NK-92 treated with Interleukin-12 subunit alpha and Interleukin-12 subunit beta, amount 100 ng/mL, for 24 hours (cell line): ENCODE data around the gene AQP5.

Experiments
- DNase-seq: peaks from one replicate; lab custom pipeline; 2025; lab: John Stamatoyannopoulos, UW

Gene AQP5

DNA sequence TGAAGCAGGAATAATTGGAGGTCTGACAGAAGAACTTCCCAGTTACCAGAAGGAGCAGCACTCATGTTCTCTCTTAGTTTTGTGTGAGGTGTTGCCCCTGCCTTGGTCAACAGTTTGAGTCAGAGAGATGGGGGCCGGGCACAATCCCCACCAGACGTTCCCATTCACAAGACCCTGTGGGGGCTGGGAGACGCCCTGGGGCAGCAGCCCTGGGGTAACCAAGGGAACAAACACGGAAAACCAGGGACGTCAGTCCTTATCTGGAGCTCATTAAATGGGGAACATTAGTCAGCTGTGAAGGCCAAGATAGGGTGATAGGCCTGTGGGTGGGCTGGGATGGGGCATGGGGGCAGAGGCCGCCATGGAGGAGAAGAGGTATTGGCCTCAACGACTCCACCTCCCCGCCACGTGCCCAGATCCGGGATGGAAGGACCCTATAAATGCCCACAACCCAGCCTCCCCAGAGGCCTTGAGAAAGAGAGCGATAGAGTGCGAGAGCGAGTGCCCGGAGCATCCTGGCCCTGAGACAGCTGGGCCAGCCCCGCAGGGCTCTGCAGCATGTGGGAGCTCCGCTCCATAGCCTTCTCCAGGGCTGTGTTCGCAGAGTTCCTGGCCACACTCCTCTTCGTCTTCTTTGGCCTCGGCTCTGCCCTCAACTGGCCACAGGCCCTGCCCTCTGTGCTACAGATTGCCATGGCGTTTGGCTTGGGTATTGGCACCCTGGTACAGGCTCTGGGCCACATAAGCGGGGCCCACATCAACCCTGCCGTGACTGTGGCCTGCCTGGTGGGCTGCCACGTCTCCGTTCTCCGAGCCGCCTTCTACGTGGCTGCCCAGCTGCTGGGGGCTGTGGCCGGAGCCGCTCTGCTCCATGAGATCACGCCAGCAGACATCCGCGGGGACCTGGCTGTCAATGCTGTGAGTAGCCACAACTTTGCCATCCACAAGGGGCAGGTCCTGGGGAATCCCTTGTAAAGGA, 11.1 kb upstream of the AQP5 start, which contains the start of gene AQP2:
Gene AQP2 (plus strand): TSS at position 465 of the 979 bp plus-strand sequence. CDS start 94 bp downstream, at position 559.
- DNase-seq, result no peak

DNA sequence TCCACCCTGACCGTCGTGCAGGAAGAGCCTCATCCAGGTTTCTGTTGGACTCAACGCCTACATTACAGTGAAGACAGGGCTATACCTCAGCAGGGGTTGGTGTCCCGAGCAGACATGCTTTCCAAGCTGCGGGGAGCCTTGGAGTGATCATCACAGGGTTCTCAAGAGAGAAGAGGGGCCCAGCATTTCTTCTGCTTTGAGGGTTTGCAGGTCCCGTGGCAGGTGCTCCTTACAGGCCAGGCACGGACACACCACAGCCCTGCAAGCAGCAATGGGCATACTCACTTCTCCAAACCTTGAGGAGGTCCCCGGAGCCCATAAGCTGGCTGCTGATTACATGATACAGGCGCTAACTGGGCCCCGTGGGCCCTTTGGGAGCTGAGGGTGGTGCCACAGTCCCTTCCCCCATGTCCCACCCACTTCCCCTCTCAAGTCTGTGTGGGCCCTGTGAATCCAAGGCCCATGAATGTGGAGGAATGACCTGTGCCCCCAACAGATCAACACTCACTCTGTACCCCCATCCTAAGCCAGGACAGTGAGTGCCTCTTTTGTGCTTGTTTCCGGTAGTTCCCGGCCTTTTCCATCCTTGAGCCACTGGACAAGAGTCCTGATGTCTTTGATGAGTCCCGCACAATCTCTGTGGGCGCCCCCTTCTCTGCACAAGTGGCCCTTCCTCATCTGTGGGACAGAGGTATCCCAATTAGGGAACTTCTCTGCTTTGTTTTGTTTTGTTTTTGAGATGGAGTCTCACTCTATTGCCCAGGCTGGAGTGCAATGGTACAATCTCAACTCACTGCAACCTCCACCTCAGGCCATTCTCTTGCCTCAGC, 10.0 kb upstream of the AQP5 start:
- DNase-seq, result no peak

GRCh38 chr12:49952391-49953055, 9.1 kb upstream of the AQP5 start:
- no peak for DNase-seq

DNA sequence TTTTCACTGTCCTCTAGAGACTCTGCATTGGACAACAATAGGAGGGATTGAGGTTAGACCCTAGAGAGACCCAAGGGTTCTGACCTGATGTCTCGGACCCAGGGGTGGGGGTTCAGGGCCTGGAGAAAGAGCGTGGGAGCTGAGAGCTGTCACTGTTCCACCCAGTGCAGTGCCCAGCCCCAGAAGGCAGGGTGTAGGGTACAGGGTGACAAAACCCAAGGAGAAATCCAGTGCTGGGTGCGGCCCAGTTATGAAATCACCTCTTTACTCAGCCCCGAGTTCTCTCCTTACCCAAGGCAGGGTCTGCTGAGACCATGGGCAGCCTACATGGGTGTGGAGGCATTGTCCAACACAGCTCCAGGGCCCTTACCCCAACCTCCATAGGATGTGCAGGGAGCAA, 8.5 kb upstream of the AQP5 start:
- DNase-seq, result no peak

- no peak for DNase-seq
Measured at GRCh38 chr12:49953961-49954846, 7.5 kb upstream of the AQP5 start.

DNA sequence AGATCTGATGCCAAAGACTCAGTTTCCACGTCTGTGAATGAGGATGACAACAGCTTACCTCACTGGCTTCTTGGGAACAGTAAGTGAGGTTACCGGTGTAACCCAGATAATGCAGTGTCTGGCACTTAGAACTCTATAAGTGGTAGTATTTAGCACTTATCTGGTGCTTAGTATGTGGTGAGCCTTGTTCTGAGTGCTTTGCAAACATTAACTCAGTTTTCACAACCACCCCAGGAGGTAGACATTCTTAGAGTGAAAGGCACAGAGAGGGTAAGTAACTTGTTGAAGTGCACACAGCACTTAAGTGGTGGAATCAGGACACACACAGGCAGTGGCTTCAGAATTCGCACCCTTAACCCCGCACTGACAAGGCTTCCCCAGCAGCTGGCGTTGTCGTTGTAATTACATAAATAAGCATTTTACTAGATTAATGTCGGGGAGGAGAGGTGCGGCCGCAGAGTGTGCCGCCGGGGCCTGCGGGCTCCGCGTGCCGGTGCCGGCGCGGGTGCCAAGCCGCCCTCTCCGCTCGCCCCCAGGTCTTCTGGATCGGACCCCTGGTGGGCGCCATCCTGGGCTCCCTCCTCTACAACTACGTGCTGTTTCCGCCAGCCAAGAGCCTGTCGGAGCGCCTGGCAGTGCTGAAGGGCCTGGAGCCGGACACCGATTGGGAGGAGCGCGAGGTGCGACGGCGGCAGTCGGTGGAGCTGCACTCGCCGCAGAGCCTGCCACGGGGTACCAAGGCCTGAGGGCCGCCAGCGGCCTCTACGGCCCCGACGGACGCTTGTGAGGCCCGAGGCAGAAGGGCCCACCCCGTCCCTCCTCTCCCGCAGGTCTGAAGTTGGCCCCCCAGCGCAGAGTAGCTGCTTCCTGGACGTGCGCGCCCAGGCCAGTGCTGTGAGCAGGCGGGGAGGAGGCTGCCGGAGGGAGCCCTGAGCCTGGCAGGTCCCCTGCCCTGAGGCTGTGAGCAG, 6.5 kb upstream of the AQP5 start:
- no peak for DNase-seq

DNA sequence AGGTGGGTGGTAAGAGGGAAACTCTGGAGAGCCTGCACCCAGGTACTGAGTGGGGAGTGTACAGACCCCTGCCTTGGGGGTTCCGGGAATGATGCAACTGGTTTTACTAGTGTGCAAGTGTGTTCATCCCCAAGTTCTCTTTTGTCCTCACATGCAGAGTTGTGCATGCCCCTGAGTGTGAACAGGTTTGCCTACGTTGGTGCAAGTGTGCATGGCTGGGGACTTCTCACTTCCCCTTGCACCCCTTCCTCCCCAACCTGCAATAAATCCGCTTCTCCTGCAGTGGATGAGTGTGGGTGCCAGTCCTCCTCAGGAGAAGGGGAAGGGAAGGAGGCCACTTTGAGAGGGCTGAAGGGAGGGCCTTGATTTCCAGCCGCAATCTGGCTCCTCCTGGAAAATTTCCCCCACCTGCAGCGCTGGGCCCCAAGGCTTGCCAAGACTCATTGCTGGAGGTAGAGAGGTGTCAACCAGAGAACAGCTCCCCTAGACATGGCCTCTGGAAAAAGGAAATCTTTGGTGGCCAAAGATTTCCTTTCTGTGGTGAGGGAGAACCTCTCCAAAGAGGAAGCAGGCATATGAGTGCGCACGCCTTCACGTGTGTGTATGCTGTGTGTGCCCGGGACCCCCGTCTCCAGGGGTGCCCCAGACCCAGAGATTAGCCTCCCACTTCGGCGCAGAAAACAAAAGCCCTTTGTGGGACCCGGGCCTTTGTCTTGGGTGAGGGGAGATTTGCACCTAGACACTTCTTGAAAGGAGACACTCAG, 5.6 kb upstream of the AQP5 start:
- no peak for DNase-seq

- no peak for DNase-seq
Measured at GRCh38 chr12:49956663-49957569, 4.8 kb upstream of the AQP5 start.

DNA sequence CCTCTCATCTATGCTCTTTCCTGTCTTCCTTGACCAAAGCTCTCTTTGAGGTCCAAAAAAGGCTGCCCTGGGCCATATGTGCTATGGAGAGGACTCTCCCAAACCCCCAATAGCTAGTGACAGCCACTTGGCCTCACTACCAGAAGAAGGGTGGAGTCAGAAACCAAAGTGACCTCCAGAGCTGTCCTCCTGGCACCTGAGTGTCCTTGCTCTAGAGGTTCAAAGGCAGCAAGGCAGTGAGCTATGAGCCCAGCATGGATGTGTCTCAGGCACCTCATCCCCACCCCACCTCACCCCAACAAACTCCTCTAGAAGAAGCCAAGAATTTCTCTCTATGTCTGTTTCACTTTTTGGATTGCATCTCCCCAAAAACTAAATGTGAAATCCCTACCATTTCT, 4.1 kb upstream of the AQP5 start:
- DNase-seq, result no peak

DNA sequence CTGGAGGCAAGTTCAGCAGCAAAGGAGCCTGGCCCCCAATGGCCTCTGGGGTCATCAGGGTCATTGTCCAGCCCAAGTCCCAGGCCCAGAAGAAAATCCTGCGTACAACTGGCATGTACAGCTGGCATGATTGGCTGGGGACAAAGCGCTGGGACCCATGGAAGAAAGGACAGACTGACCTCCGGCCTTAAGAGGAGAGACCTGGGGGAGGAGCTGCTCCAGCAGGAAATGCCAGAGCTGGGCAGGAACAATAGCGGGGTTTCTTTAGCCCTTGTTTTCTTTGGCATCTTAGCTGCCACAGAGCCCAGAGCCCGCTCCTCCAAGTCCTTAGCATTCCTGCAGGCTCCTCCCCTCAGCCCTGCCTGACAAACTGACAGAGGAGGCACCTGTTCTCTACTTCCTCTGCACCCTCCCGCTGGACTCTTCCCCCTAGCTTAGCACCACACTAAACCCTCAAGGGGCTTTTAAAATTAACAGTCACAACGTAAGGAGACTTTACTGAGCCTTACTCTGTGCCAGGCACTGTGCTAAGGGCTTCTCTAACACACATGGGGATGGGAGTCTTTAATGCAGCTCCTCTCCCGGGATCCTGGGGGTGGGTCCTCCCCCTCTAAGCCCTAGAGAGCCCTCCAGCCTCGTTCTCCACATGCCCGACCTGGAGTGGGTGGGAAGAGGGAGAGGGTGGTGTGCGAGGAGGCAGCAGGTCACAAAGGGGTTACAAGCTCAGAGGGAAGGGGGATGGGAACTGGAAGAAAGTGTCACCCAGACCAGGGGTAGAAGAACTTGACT, 1.8 kb upstream of the AQP5 start:
- DNase-seq, result no peak

DNA sequence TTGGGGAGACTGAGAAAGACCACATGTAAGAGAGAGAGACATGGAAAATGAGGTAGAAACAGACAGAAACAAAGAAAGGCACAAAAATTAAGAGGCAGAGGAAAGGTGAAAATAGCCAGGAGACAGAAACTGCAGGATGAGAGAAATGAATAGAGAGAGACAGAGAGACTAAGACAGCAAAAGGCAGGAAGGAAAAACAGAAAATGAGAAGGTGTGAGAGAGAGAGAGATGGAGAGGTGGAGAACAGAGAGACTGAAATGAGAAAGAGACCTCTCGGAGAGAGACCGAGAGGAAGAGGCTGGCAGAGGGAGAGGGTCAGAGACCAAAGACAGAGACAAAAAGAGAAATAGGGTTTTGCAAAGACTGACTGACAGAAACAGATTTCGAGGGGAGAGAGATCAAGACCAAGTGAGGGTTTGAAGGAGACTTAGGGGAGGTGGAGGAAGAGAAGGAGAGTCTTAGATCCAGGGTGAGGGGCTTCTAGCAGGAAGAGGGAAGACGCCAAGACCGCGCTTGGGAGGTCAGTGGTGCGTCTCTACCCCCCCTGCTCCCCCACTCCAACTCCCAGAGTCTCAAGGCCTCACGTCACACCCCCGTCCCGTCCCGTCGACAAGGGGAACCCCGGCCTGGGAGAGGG, 1.1 kb upstream of the AQP5 start:
- DNase-seq, result no peak

DNA sequence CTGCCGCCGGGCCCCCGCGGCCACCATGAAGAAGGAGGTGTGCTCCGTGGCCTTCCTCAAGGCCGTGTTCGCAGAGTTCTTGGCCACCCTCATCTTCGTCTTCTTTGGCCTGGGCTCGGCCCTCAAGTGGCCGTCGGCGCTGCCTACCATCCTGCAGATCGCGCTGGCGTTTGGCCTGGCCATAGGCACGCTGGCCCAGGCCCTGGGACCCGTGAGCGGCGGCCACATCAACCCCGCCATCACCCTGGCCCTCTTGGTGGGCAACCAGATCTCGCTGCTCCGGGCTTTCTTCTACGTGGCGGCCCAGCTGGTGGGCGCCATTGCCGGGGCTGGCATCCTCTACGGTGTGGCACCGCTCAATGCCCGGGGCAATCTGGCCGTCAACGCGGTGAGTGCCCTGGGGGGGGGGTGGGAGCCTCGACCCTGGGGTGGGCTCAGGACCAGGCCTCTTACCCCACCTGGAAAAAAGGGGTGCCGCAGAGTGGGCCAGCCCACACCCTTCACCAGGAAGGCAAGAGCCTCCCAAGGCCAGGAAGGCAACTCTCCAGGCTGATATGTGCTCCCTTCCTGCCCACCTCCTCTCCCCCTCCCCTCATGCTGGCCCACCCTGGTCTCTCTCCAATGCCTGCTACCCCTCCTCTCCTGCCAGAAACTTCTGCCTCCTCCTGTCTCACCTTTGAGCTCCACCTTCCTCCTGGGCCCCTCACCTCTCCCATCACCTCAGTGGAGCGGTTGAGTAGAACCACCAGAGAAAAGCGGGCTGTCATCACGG, 507 bp downstream of the AQP5 start:
- no peak for DNase-seq

DNA sequence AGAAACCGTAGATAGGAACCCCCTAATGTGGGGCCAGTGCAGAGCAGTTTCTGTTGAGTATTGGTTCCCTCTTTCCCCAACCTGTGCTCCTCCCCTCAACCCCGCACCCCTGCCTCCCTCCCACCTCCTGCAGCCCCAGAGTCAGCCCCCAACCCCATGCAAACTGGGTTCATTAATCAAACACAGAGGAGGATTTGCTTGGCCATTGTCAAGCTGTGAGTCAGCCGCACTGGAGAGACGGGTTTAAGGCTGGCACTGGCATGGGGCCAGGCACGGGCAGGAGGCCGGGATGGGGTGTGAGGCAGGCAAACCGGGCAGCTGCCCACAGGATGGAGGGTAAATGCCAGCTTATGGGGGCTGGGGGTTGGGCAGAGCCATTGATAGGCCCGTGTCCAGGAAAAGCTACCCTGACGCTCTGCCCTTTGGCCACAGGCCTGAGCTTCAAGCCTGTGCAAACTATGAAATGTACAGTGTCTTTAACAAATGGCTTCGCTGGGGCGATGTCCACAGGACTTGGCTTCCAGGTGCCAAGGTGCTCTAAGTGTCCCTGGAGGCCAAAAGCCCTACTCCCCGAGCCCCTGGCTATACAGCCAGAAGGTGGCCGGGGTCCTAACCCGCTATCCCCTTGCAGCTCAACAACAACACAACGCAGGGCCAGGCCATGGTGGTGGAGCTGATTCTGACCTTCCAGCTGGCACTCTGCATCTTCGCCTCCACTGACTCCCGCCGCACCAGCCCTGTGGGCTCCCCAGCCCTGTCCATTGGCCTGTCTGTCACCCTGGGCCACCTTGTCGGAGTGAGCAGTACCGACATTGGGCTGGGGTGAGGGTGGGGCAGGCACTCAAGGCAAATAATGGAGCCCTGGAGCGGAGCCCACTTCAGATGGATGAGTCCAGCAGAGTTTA, 1.4 kb downstream of the AQP5 start:
- no peak for DNase-seq

GRCh38 chr12:49963976-49964815, 2.5 kb downstream of the AQP5 start:
- no peak for DNase-seq
